B cell (primary cell): ENCODE measurements around the gene CCNT1. TPM values are rescaled to one million over a fixed set of nuclear protein-coding genes. Genes with fewer than 3 reads are reported as not detected.

ENCODE experiments used
- ATAC-seq: fragments of 200-7000 bp; cut with Tn5 transposase; one replicate; pipeline ENCODE4 v1.10.0; 2021; ENCODE audit warnings: low read depth, mild to moderate bottlenecking, moderate number of reproducible peaks, moderate library complexity
- CTCF ChIA-PET: fragments of 350-600 bp; sonication (Branson Sonifier 250); formaldehyde crosslinking; loops from one replicate; lab custom pipeline; 2021; ENCODE audit warnings: antibody characterized with exemption, inconsistent platforms; lab: Charles Lee
- POLR2A ChIA-PET: fragments of 350-600 bp; sonication (Branson Sonifier 250); formaldehyde crosslinking; loops from one replicate; lab custom pipeline; 2021; ENCODE audit warnings: antibody characterized with exemption; lab: Charles Lee
- DNase-seq: peaks from one replicate; pipeline ENCODE4 v3.0.0; 2013
- H2AFZ ChIP-seq: 2 replicates; pipeline ENCODE4 v1.6.1; 2012; ENCODE audit warnings: mild to moderate bottlenecking, low read depth, low read length; ENCODE audit not compliant: insufficient read depth, poor library complexity, severe bottlenecking
- H3K27ac ChIP-seq, 2 donors: 1 replicate in 1 of 2; 2 replicates in 1 of 2; pipeline ENCODE4 v1.5.1; 2012 to 2013; ENCODE audit warnings: low read length in 2 of 2, mild to moderate bottlenecking in 2 of 2, moderate library complexity in 1 of 2
- H3K27me3 ChIP-seq, 4 experiments: fragments of 200-600 bp in 1 of 4; sonication (generic) in 1 of 4; replicated peaks in 1 of 4; 1 replicate in 2 of 4; 2 replicates in 2 of 4; pipeline versions ENCODE4 v1.6.1 to v1.7.0; 2013 to 2016; ENCODE audit warnings: low read length in 3 of 4, mild to moderate bottlenecking in 2 of 4, mixed read lengths in 1 of 4, moderate library complexity in 1 of 4; ENCODE audit not compliant: insufficient read depth in 4 of 4, control insufficient read depth in 3 of 4; ENCODE audit errors: control extremely low read depth in 1 of 4
- H3K36me3 ChIP-seq, 2 experiments: replicated peaks in 1 of 2; 1 replicate in 1 of 2; 2 replicates in 1 of 2; pipeline versions ENCODE4 v1.6.1 to v1.7.1; 2013; ENCODE audit warnings: low read length in 1 of 2; ENCODE audit not compliant: insufficient read depth in 2 of 2, control insufficient read depth in 1 of 2; ENCODE audit errors: control extremely low read depth in 1 of 2, extremely low read depth in 1 of 2
- H3K4me1 ChIP-seq, 2 donors: fragments of 200-600 bp in 1 of 2; sonication (generic) in 1 of 2; 1 replicate in 1 of 2; 2 replicates in 1 of 2; pipeline versions ENCODE4 v1.5.1 to v1.6.1; 2013 to 2017; ENCODE audit warnings: low read length in 2 of 2; ENCODE audit not compliant: control insufficient read depth in 2 of 2, insufficient read depth in 2 of 2
- H3K4me2 ChIP-seq: replicated peaks from 2 replicates; pipeline ENCODE3; 2012; ENCODE audit warnings: mild to moderate bottlenecking, low read depth, low read length; ENCODE audit not compliant: poor library complexity, severe bottlenecking
- H3K4me3 ChIP-seq, 5 experiments: fragments of 200-600 bp in 1 of 5; sonication (generic) in 1 of 5; 1 replicate in 3 of 5; 2 replicates in 2 of 5; pipeline versions ENCODE4 v1.5.1 to v1.7.0; 2011 to 2016; ENCODE audit warnings: low read length in 4 of 5, mild to moderate bottlenecking in 4 of 5, low read depth in 2 of 5, control low read depth in 1 of 5, moderate library complexity in 1 of 5; ENCODE audit not compliant: insufficient read depth in 1 of 5; ENCODE audit errors: control extremely low read depth in 1 of 5, extremely low read depth in 1 of 5
- H3K79me2 ChIP-seq: fragments of 200-600 bp; sonication (generic); one replicate; pipeline ENCODE4 v1.6.0; 2016; ENCODE audit warnings: low read length; ENCODE audit not compliant: control insufficient read depth, insufficient read depth
- H3K9ac ChIP-seq: fragments of 200-600 bp; sonication (generic); 2 replicates; pipeline ENCODE4 v1.6.1; 2017; ENCODE audit warnings: mild to moderate bottlenecking, low read length, moderate library complexity
- H3K9me3 ChIP-seq, 3 donors: one replicate each; pipeline versions ENCODE4 v1.6.1 to v1.7.1; 2013; ENCODE audit warnings: low read length in 2 of 3; ENCODE audit not compliant: control insufficient read depth in 2 of 3, insufficient read depth in 1 of 3; ENCODE audit errors: control extremely low read depth in 1 of 3
- H4K20me1 ChIP-seq: 2 replicates; pipeline ENCODE4 v1.6.0; 2012; ENCODE audit warnings: mild to moderate bottlenecking, low read length; ENCODE audit not compliant: insufficient read depth, control insufficient read depth, poor library complexity, severe bottlenecking
- H3K27ac Mint-ChIP-seq: one replicate; pipeline ENCODE4 v1.8.0; 2021; ENCODE audit warnings: mixed read lengths
- H3K27me3 Mint-ChIP-seq: one replicate; pipeline ENCODE4 v1.8.0; 2021; ENCODE audit warnings: mixed read lengths
- H3K4me1 Mint-ChIP-seq: one replicate; pipeline ENCODE4 v1.8.0; 2021; ENCODE audit warnings: mixed read lengths
- H3K4me3 Mint-ChIP-seq: one replicate; pipeline ENCODE4 v1.8.0; 2021; ENCODE audit warnings: mixed read lengths
- H3K9me3 Mint-ChIP-seq: one replicate; pipeline ENCODE4 v1.8.0; 2022; ENCODE audit warnings: mixed read lengths; ENCODE audit not compliant: insufficient read depth
- EZH2 ChIP-seq: IDR thresholded peaks from 2 replicates; pipeline ENCODE4 v1.6.1; 2012; ENCODE audit warnings: borderline replicate concordance, low read depth, mild to moderate bottlenecking, moderate library complexity, low read length; ENCODE audit not compliant: insufficient read depth, poor library complexity, severe bottlenecking
- WGBS: methylation state at CpG from one replicate; pipeline ENCODE4 v1.1.5; 2013; ENCODE audit warnings: missing lambda C conversion rate; ENCODE audit not compliant: insufficient coverage; 5-methylcytosine and 5-hydroxymethylcytosine counted together
- intact Hi-C: fragments of 100-400 bp; cut with micrococcal nuclease; formaldehyde crosslinking; loops from one replicate; pipeline ENCODE4 v1.10.0; 2022
- polyA plus RNA-seq: library from polyadenylated mRNA; depleted of rRNA; stranded (reverse); fragments of >200 nt; gene quantifications from 2 replicates; pipeline ENCODE4 v1.2.3, GENCODE V29; 2012
- total RNA-seq, 2 donors: library from RNA; stranded (reverse); fragments of 120-200 nt in 1 of 2; gene quantifications; 1 replicate in 1 of 2; 2 replicates in 1 of 2; pipeline versions ENCODE4 v1.2.3 to v1.2.4, GENCODE V29; 2013 to 2022
- TF ChIP-seq, protein P1 (sequence below): fragments of 200-600 bp; IDR thresholded peaks from one replicate; pipeline ENCODE4 v1.8.0; 2022; ENCODE audit warnings: antibody characterized with exemption, mild to moderate bottlenecking

The CCNT1 gene
- total and polyA plus RNA-seq, 2 donors (not counting 1 experiment from before 2014, with no cell fraction given): 13.9 to 77.3 TPM

DNA sequence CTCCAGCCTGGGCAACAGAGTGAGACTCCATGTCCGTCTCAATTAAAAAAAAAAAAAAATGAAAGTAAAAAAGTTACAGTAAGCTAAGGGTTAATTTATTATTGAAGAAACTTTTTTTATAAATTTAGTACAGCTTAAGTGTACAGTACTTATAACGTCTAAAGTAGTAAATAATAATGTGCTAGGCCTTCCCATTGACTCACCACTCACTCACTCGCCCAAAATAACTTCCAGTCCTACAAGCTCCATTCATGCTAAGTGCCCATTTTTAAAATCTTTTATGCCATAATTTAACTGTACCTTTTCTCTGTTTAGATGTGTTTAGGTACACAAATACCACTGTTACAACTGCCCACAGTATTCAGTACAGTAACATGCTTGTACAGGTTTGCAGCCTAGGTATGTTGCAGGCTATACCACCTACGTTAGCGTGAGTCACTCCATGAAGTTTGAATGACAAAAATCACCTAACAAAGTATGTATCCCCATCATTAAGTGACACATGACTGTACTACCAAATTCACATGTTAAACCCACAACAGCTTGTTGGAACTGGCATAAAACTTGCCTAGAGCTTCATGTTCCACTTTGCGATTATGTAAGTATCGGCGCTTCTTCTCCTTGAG lies 45.2 kb downstream of the CCNT1 start:
- H3K4me3 ChIP-seq: no peak overlapping the region
- Mint-ChIP-seq H3K27me3 (no peaks in the 10 kb centered on the region), H3K4me3 (no peak overlapping the region), H3K4me1 (no peaks in the 10 kb centered on the region), H3K9me3 (no peaks in the 10 kb centered on the region), H3K27ac (no peak overlapping the region)
- H3K79me2 ChIP-seq: peaks cover 53% of the 10 kb centered on the region
- peaks cover 3 to 80% of the 10 kb centered on the region in 2 experiments for H3K36me3 ChIP-seq
- ATAC-seq (no peak), DNase-seq (no peak)
- TF ChIP-seq, protein P1, sequence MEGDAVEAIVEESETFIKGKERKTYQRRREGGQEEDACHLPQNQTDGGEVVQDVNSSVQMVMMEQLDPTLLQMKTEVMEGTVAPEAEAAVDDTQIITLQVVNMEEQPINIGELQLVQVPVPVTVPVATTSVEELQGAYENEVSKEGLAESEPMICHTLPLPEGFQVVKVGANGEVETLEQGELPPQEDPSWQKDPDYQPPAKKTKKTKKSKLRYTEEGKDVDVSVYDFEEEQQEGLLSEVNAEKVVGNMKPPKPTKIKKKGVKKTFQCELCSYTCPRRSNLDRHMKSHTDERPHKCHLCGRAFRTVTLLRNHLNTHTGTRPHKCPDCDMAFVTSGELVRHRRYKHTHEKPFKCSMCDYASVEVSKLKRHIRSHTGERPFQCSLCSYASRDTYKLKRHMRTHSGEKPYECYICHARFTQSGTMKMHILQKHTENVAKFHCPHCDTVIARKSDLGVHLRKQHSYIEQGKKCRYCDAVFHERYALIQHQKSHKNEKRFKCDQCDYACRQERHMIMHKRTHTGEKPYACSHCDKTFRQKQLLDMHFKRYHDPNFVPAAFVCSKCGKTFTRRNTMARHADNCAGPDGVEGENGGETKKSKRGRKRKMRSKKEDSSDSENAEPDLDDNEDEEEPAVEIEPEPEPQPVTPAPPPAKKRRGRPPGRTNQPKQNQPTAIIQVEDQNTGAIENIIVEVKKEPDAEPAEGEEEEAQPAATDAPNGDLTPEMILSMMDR: no peak
- no peak for TF ChIP-seq EZH2
- H3K27ac ChIP-seq: no peak overlapping the region
- POLR2A ChIA-PET: no interaction called here
- CTCF ChIA-PET: no interaction called here
- intact Hi-C loops: no loop called here
- H4K20me1 ChIP-seq: peaks cover 37% of the 10 kb centered on the region
- no peak overlapping the region for H3K4me2 ChIP-seq
- no peak overlapping the region for H2AFZ ChIP-seq
- WGBS: 100% methylated on average over 5 of the region's 8 CpGs
- no peaks in the 10 kb centered on the region for H3K27me3 ChIP-seq
- no peaks in the 10 kb centered on the region for H3K9me3 ChIP-seq
- H3K4me1 ChIP-seq: no peaks in the 10 kb centered on the region
- no peak overlapping the region for H3K9ac ChIP-seq

DNA sequence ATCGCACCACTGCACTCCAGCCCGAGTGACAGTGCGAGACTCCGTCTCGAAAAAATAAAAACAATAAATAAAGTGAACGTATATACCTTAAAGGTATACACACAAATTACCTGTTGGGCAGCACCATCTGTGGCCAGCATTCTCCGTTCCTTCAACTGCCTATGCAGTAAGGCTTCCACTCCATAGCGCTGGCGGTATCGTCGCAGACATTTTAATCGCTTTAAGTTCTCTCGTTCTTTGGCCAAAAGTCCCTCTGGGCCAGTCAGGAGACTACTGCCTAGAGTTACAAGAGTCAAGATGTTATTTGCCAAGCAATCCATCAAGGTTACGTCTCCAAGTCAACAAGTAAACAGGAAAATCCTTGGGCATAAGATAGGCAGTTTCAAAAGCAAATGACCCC lies 47.5 kb downstream of the CCNT1 start:
- TF ChIP-seq EZH2: no peak
- TF ChIP-seq, protein P1: no peak
- H3K79me2 ChIP-seq: peaks cover 34% of the 10 kb centered on the region
- no peak overlapping the region for H3K9ac ChIP-seq
- H3K4me3 Mint-ChIP-seq: no peak overlapping the region
- no peaks in the 10 kb centered on the region for H3K27me3 ChIP-seq
- no peak overlapping the region for H3K4me3 ChIP-seq
- H3K9me3 Mint-ChIP-seq: no peaks in the 10 kb centered on the region
- no peak overlapping the region for H2AFZ ChIP-seq
- H3K27ac Mint-ChIP-seq: no peak overlapping the region
- H4K20me1 ChIP-seq: peaks cover 44% of the 10 kb centered on the region
- no peaks in the 10 kb centered on the region for H3K4me1 Mint-ChIP-seq
- no peak for ATAC-seq
- H3K9me3 ChIP-seq: no peaks in the 10 kb centered on the region
- DNase-seq: no peak
- peaks cover 3 to 72% of the 10 kb centered on the region in 2 experiments for H3K36me3 ChIP-seq
- H3K27me3 Mint-ChIP-seq: no peaks in the 10 kb centered on the region
- H3K4me1 ChIP-seq: no peaks in the 10 kb centered on the region
- H3K4me2 ChIP-seq: no peak overlapping the region
- 99% methylated on average over 13 of the region's 14 CpGs for WGBS
- no peak overlapping the region for H3K27ac ChIP-seq
- intact Hi-C loops: no loop called here
- POLR2A ChIA-PET: no interaction called here
- CTCF ChIA-PET: no interaction called here
